Activated naive CD4-positive, alpha-beta T cell treated with anti-CD3 and anti-CD28 coated beads, Interleukin-2, amount 50 U/mL, for 24 hours (primary cell): ENCODE results near the gene FKBP11.

ENCODE experiments used
- H3K27ac Mint-ChIP-seq: one replicate; pipeline ENCODE4 v1.8.0; 2021; ENCODE audit warnings: mild to moderate bottlenecking, mixed read lengths
- H3K27me3 Mint-ChIP-seq: one replicate; pipeline ENCODE4 v1.8.0; 2021; ENCODE audit warnings: mixed read lengths
- H3K36me3 Mint-ChIP-seq: one replicate; pipeline ENCODE4 v1.8.0; 2021; ENCODE audit warnings: mixed read lengths
- H3K4me1 Mint-ChIP-seq: one replicate; pipeline ENCODE4 v1.8.0; 2021; ENCODE audit warnings: mixed read lengths
- H3K4me3 Mint-ChIP-seq: one replicate; pipeline ENCODE4 v1.8.0; 2021; ENCODE audit warnings: mild to moderate bottlenecking, mixed read lengths
- H3K9me3 Mint-ChIP-seq: one replicate; pipeline ENCODE4 v1.8.0; 2021; ENCODE audit warnings: mixed read lengths

FKBP11 gene

DNA sequence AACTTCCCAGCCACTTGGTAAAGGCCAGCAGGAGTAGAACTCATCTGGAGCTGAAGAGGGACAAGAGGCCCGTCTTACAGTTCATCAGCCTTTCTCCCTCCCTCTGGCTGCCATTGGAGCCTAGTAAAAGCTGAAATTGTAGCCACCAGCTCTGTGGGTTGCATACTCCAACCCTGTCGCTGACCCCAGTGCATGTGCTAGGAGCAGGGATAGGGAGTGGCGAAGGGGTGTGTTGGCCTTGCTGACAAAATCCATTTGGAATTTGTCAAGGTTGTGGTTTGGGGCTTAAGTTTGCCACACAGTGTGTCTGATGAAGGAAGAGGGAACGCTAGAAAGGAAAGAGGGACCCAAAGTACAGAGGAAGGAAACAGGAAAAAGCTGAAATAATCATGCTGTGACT is 36.0 kb upstream of the FKBP11 start:
- no peaks in the 10 kb centered on the region for H3K9me3 Mint-ChIP-seq
- no peaks in the 10 kb centered on the region for H3K36me3 Mint-ChIP-seq
- H3K4me3 Mint-ChIP-seq = no peak overlapping the region
- no peaks in the 10 kb centered on the region for H3K27me3 Mint-ChIP-seq
- peaks cover 7% of the 10 kb centered on the region for H3K4me1 Mint-ChIP-seq
- H3K27ac Mint-ChIP-seq = no peak overlapping the region

DNA sequence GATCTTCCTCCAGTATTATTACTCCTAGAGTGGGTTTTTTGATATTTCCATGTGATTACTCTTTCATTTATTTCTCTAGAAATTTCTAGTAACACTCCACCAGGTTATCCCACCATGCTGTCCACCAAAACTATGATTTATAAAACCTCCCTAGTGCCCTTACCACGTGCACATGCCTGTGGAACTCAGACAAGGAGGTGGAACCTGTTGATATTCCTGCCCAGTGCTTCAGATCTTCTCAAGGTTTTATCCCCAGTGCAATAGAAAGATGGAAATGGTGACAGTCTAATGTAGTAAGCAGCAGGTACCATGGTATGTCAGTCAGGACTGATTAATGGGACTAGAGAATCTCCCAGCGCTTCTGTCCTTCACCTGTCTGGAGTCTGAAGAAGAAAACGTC is 35.5 kb upstream of the FKBP11 start:
- no peaks in the 10 kb centered on the region for H3K27me3 Mint-ChIP-seq
- H3K4me1 Mint-ChIP-seq = peaks cover 12% of the 10 kb centered on the region
- H3K4me3 Mint-ChIP-seq = no peak overlapping the region
- no peak overlapping the region for H3K27ac Mint-ChIP-seq
- H3K9me3 Mint-ChIP-seq = no peaks in the 10 kb centered on the region
- H3K36me3 Mint-ChIP-seq = peaks cover 3% of the 10 kb centered on the region

DNA sequence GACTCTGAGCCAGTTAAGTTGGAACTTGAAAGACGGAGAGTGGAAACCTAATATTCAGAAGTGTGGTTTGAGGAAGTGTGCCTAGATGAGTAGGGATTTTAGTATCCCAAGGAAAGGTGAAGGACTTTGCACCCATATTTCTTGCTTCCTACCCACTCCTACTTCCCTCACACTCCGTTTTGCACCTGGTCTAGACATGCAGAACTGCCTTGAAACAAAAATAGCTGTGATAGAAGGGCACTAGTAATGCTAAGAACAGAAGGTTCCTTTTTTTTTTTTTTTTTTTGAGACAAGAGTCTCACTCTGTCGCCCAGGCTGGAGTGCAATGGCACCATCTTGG is 32.7 kb upstream of the FKBP11 start:
- Mint-ChIP-seq H3K4me3 (peak overlapping the region; percentile 97), H3K9me3 (no peaks in the 10 kb centered on the region), H3K27ac (no peak overlapping the region), H3K27me3 (no peaks in the 10 kb centered on the region), H3K4me1 (peaks cover 36% of the 10 kb centered on the region), H3K36me3 (peaks cover 5% of the 10 kb centered on the region)

DNA sequence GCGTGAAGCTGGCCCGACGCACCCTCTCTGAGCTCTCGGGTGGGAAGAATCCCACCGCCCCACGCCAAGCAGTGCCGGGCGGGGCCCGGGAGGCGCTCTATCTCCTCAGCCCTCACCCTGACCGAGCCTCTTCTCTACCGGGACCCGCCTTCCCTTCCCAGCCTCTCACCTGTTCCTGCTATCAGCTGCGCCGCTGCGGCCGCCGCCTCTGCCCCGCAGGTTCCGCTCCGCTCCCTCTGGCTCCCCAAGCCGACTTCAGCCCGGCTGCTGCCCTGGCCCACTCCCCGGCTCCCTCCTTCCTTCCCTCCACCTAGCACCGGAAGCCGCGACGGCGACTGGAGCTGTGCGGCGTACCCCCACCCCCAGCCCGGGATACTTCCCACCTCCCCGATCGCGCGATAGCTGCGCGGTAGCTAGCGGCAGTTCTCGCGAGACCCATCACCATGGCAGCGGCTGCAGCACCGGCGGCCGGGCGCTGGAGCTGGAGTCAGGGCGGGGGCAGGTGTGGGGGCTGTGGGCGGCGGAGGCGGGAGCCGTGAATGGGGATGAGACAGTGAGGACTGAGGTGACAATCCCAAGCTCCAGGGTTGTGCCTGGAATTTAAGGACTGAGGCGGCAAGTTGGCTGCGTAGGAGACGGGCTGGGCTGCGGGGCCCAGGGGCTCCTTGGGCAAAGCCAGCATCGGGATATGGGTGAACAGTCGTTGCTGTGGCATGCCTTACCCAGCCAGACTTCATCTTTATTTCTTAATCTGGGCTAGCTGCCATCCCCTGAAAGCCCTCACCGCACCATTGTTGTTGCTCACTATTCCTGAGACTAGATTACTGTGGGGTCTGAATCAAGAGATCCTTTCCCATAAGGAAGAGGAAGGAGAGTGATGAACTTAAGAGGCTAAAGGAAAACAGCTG is 32.1 kb upstream of the FKBP11 start, which contains the start of gene ARF3:
Gene ARF3, minus strand, starts transcription at position 347 of the 908 bp plus-strand sequence. CDS start 16,392 bp downstream, outside the sequence.
- Mint-ChIP-seq H3K27me3 (no peaks in the 10 kb centered on the region), H3K27ac (peak within 1 kb of the TSS; percentile 86), H3K4me1 (peaks cover 42% of the 10 kb centered on the region), H3K4me3 (peak within 1 kb of the TSS; percentile 97), H3K36me3 (peaks cover 5% of the 10 kb centered on the region), H3K9me3 (no peaks in the 10 kb centered on the region)

DNA sequence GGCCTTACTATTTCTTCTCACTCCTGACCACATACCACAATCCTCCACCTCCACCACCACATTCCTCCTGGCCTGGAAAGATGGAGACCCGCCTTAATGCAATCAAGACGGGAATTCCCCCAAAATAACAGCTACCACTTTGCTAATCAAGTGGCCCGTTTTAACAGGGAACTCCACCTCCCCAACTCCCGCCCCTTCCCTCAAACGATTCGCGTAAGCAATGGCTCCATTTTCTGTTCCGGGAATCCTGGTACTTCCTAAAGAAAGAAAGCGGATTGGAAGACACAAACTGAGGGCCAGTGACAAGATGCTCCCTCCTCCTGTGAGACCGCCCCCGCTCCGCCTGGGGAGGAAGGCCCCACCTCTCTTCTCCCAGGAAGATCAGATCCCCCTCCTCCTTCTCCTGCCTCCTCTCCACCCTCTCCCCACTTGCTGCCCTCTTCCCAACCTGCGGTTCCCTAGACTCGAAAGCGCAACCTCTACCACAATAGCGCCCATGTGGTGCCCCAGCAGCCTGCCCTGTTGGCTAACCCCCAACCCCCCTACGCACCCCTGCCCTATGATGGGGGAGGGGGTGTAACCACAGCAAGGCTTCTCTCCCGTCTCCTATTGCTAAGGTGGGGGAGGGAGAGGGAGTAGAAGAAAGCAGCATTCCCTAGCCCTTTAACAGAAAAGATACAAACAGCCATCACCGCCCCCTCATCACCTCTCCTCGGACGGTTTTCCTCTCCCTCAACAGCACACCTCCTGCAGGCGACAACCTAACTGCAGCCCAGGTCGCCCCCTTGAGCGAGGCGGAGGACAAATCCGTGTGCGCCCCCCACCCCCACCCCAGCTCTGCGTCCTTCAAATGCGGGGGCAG is 31.2 kb upstream of the FKBP11 start:
- no peaks in the 10 kb centered on the region for H3K27me3 Mint-ChIP-seq
- H3K9me3 Mint-ChIP-seq = no peaks in the 10 kb centered on the region
- H3K27ac Mint-ChIP-seq = peak overlapping the region; percentile 84
- H3K36me3 Mint-ChIP-seq = peaks cover 5% of the 10 kb centered on the region
- H3K4me3 Mint-ChIP-seq = peak overlapping the region; percentile 97
- H3K4me1 Mint-ChIP-seq = peaks cover 45% of the 10 kb centered on the region

DNA sequence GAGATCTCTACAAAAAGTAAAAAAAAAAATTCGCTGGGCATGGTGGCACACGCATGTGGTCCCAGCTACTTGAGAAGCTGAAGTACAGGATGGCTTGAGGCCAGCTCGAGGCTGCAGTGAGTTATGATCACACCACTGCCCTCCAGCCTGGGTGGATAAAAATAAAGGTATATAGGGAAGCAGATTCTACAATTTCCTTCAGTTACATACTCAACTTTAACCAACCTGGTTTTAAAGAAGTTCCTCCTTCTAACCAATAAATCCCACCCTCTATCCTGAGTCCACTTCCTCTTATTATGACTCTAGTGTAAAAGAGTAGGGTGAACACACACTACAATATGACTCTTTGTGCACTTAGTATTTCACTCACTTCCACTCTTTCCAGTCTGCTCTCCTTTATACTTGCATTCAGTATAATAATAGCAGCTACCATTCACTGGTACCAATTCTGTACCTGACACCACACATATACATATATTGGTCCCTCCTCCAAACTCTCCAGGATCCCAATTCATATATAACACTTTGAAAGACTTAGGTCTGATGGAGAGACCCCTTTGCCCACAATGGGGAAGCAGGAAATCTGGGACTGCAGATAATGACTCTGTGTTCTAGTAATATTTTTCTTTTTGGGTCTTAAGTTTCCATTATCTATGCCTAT is 29.7 kb upstream of the FKBP11 start:
- no peaks in the 10 kb centered on the region for H3K27me3 Mint-ChIP-seq
- H3K4me1 Mint-ChIP-seq = peaks cover 49% of the 10 kb centered on the region
- H3K27ac Mint-ChIP-seq = peak overlapping the region; percentile 39
- peak overlapping the region; percentile 97 for H3K4me3 Mint-ChIP-seq
- H3K36me3 Mint-ChIP-seq = peaks cover 5% of the 10 kb centered on the region
- no peaks in the 10 kb centered on the region for H3K9me3 Mint-ChIP-seq

DNA sequence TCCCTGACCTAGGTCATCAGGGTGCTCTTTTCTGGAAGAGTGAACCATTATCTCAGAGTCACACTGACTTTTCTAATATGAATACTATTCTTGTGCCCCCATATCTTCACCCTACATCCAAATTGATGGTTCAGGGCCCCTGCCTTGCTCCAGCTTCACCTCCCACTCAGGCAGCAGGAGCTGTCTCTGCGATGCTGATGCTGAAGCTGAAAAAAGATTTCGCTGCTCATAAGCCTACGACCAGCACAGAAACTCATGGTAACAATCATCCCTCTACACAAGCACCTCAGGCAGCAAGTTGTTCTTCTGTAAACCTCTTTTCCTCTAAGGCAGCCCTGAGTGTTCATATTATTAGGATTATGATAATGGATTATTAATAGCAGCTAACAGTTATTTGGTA is 28.8 kb upstream of the FKBP11 start:
- peaks cover 5% of the 10 kb centered on the region for H3K36me3 Mint-ChIP-seq
- peaks cover 49% of the 10 kb centered on the region for H3K4me1 Mint-ChIP-seq
- no peaks in the 10 kb centered on the region for H3K9me3 Mint-ChIP-seq
- H3K27me3 Mint-ChIP-seq = no peaks in the 10 kb centered on the region
- H3K4me3 Mint-ChIP-seq = no peak overlapping the region
- no peak overlapping the region for H3K27ac Mint-ChIP-seq

DNA sequence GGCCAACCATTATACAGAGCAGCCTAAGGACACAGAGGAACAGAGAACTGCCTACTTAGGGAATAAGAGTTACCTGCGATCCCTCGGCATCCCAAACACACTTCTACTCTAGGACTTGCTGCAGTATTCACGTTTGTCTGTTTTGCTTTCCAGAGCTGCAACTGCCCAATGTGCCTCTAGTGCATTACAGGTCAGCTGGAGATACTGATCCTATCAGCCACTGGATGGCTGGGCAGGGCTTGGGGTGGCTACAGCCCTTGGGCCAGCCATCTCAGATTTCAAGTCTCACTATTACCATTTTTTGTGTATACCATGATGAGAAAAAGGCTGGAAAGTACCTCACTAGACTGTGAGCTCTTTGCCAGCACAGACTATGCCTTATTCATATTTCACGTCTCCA is 27.4 kb upstream of the FKBP11 start:
- H3K36me3 Mint-ChIP-seq = peaks cover 8% of the 10 kb centered on the region
- H3K4me1 Mint-ChIP-seq = peaks cover 55% of the 10 kb centered on the region

DNA sequence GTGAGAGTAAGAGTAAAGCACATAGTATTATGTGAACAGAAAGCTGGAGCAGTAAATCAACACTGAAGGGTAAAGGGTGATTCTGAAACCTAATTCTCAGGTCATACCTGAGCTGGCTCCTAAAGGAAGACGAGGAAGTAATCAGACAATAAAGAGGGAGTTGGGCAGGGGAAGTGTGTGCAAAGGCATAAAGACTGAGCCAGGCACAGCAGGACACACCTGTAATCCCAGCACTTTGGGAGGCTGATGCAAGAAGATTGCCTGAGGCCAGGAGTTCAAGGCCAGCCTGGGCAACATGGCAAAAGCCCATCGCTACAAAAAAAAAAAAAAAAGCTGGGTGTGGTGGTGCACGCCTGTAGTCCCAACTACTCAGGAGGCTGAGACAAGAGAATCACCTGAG is 22.4 kb upstream of the FKBP11 start:
- no peaks in the 10 kb centered on the region for H3K9me3 Mint-ChIP-seq
- H3K27me3 Mint-ChIP-seq = no peaks in the 10 kb centered on the region
- peak overlapping the region; percentile 10 for H3K27ac Mint-ChIP-seq
- peaks cover 39% of the 10 kb centered on the region for H3K4me1 Mint-ChIP-seq
- peaks cover 5% of the 10 kb centered on the region for H3K36me3 Mint-ChIP-seq
- no peak overlapping the region for H3K4me3 Mint-ChIP-seq

More for the DNA sequence above, 27.4 kb upstream of the FKBP11 start:
- Mint-ChIP-seq H3K9me3 (no peaks in the 10 kb centered on the region), H3K4me3 (no peak overlapping the region), H3K27ac (no peak overlapping the region), H3K27me3 (no peaks in the 10 kb centered on the region)

DNA sequence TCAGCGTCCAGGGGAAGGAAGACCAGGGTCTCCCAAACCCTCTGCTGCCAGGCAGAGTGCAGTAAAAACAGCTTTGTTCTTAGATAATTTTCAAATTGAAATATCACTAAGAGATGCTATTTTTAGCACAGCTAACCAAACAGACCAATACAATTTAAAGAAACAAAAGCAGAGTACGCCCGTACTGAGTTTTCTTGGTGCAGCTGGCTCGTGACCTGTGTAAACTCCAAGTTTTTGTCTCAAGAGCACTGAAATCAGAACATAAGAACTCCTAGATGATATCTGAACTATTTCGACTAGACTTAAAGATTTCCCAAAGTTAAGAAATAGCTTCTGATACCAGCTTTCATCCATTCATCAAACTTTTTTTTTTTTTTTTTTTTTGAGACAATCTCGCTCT is 21.7 kb upstream of the FKBP11 start:
- Mint-ChIP-seq H3K4me1 (peaks cover 33% of the 10 kb centered on the region), H3K36me3 (peaks cover 5% of the 10 kb centered on the region), H3K9me3 (no peaks in the 10 kb centered on the region), H3K27me3 (no peaks in the 10 kb centered on the region), H3K27ac (no peak overlapping the region), H3K4me3 (no peak overlapping the region)

DNA sequence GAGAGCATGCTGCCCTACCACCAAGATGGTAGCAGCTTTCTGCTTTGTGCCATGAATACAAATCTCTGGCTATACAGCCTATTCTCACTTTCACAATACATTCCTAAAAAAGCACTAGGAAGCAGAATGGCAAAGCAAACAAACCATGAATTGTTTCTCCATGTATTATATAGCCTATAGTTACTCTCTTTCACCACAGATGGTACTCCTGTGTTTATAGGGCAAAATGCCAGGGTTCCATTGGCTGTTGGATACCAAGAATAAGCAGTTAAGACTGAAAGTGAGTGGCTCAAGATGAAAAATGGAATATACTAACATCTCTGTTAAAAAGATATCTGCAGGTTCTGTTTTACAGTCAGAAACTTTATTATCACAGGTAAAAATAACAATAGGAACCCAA is 20.9 kb upstream of the FKBP11 start:
- Mint-ChIP-seq H3K4me3 (no peak overlapping the region), H3K4me1 (peaks cover 33% of the 10 kb centered on the region), H3K36me3 (peaks cover 5% of the 10 kb centered on the region), H3K27me3 (no peaks in the 10 kb centered on the region), H3K9me3 (no peaks in the 10 kb centered on the region), H3K27ac (no peak overlapping the region)

DNA sequence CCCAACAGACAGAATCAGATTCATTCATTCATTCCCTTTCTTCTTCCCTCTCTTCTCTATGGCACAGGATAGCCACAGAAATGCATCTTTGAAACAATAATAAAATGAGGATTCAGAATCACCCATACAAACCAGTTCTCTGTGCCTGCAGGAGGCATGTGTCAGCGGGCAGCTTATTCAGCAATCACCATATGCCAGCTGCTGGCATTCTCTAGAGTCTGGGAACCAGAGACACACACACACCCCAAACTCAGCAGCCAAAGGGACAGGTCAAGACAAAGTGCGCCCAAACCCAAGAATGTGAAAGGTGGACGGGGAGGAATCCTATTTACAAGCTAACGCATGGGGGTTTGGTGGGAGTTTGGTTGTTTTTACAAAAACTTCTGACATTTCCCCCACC is 17.9 kb upstream of the FKBP11 start:
- Mint-ChIP-seq H3K27ac (no peak overlapping the region), H3K36me3 (peaks cover 3% of the 10 kb centered on the region), H3K27me3 (no peaks in the 10 kb centered on the region), H3K4me3 (no peak overlapping the region), H3K4me1 (peaks cover 21% of the 10 kb centered on the region), H3K9me3 (no peaks in the 10 kb centered on the region)

DNA sequence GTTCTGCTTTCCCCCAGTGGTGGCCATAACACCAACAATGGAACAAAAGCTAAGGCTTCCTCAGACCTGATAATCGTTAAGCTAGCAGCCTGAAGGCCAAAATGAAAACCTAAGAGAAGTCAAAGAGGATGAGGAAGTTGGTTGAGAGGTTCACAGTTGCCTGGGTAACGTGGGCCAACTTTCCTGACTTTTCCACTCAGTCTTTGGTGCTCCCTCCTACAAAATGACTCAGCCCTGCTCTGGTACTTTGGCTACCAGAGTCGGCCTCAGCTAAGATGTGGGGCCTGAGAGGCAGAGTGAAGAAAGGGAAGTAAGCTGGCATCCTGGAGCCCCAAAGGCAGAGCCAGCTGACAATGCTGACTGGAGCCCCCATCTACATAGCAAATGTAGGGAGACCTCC is 14.9 kb upstream of the FKBP11 start:
- Mint-ChIP-seq H3K36me3 (peaks cover 1% of the 10 kb centered on the region), H3K4me1 (peaks cover 22% of the 10 kb centered on the region), H3K27me3 (no peaks in the 10 kb centered on the region), H3K4me3 (no peak overlapping the region), H3K9me3 (no peaks in the 10 kb centered on the region), H3K27ac (peak overlapping the region; percentile 85)

DNA sequence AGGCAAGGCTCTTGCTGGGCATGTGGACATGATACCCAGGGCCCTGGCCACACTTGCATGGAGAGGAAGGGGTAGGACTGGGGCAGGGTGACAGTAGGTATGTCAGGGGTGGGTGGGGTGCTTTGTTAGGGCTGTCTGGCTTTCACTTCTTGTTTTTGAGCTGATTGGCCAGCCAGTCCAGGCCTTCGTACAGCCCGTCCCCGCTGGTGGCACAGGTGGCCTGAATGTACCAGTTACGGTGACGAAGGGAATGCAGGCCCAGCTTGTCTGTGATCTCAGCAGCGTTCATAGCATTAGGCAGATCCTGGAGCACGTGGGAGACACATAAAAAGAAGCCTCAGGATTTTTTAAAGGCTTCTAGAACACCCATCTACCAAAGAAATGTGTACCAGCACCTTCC is 13.5 kb upstream of the FKBP11 start:
- Mint-ChIP-seq H3K27ac (no peak overlapping the region), H3K4me3 (no peak overlapping the region), H3K9me3 (no peaks in the 10 kb centered on the region), H3K36me3 (peaks cover 1% of the 10 kb centered on the region), H3K4me1 (peaks cover 24% of the 10 kb centered on the region), H3K27me3 (no peaks in the 10 kb centered on the region)

DNA sequence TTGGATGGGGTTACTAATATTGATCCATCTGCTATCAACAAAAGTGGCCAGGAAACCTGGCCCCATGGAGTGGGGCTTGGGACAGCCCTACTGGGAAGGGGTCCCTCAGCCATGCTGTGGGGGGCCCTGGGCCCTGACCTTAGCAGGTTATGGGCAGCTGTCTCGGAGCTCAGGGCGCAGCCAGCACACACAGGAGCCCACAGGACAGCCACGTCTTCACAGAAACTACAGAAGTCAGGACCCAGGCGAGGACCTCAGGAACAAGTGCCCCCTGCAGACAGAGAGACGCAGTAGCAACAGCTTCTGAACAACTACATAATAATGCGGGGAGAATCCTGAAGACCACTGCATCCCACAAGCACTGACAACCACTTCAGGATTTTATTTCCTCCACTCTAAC is 11.9 kb upstream of the FKBP11 start:
- Mint-ChIP-seq H3K36me3 (peaks cover 3% of the 10 kb centered on the region), H3K9me3 (no peaks in the 10 kb centered on the region), H3K4me3 (no peak overlapping the region), H3K27me3 (no peaks in the 10 kb centered on the region), H3K27ac (no peak overlapping the region), H3K4me1 (peaks cover 30% of the 10 kb centered on the region)
